ENCODE results near the gene GPR176.

Gene GPR176

GRCh38 chr15:39851500-39852092 lies 68.5 kb downstream of the GPR176 start:
- Mint-ChIP-seq H3K9me3 (no peaks in the 10 kb centered on the region), H3K27me3 (no peaks in the 10 kb centered on the region), H3K36me3 (ENCODE audit: low read depth) (no peaks in the 10 kb centered on the region), H3K4me1 (ENCODE audit: low read depth) (no peaks in the 10 kb centered on the region), H3K27ac (no peak overlapping the region), H3K4me3 (no peak overlapping the region)
- intact Hi-C loops (cut with micrococcal nuclease): no loop called here

- no peaks in the 10 kb centered on the region for H3K9me3 Mint-ChIP-seq
- no peaks in the 10 kb centered on the region for H3K27me3 Mint-ChIP-seq
- intact Hi-C loops (cut with micrococcal nuclease): no loop called here
Measured at GRCh38 chr15:39850436-39850835, 69.6 kb downstream of the GPR176 start.

DNA sequence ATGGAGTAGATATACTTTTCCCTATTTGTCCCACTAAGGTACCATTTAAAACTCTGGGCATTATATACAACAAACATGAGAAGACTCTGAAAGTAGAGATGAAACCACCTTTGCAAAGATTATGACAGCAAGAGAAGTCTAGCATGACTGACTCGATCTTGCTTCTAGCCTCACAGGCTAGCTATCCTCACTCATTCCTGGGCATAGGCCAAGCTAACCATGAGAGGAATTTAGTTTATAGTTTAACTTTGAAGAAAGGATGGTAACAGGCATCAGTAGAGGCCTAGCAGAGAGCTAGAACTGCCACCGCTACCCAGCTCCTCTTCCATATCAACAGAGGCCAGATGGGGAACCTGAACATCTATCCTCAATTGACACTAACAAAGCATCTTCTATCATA lies 74.0 kb downstream of the GPR176 start:
- intact Hi-C loops (cut with micrococcal nuclease): no loop called here
- Mint-ChIP-seq H3K4me3 (no peak overlapping the region), H3K27me3 (no peaks in the 10 kb centered on the region), H3K9me3 (no peaks in the 10 kb centered on the region), H3K36me3 (ENCODE audit: low read depth) (no peaks in the 10 kb centered on the region), H3K4me1 (ENCODE audit: low read depth) (no peaks in the 10 kb centered on the region), H3K27ac (no peak overlapping the region)

More at GRCh38 chr15:39850436-39850835, 69.6 kb downstream of the GPR176 start:
- H3K27ac Mint-ChIP-seq: no peak overlapping the region
- H3K4me1 Mint-ChIP-seq (ENCODE audit: low read depth): no peaks in the 10 kb centered on the region
- H3K4me3 Mint-ChIP-seq: no peak overlapping the region
- no peaks in the 10 kb centered on the region for H3K36me3 Mint-ChIP-seq (ENCODE audit: low read depth)

GRCh38 chr15:39845582-39845981 lies 74.5 kb downstream of the GPR176 start:
- H3K27ac Mint-ChIP-seq: no peak overlapping the region
- H3K4me1 Mint-ChIP-seq (ENCODE audit: low read depth): no peaks in the 10 kb centered on the region
- intact Hi-C loops (cut with micrococcal nuclease): no loop called here
- no peak overlapping the region for H3K4me3 Mint-ChIP-seq
- H3K27me3 Mint-ChIP-seq: no peaks in the 10 kb centered on the region
- no peaks in the 10 kb centered on the region for H3K36me3 Mint-ChIP-seq (ENCODE audit: low read depth)
- no peaks in the 10 kb centered on the region for H3K9me3 Mint-ChIP-seq

- Mint-ChIP-seq H3K27me3 (no peaks in the 10 kb centered on the region), H3K4me1 (ENCODE audit: low read depth) (no peaks in the 10 kb centered on the region), H3K27ac (no peak overlapping the region), H3K36me3 (ENCODE audit: low read depth) (no peaks in the 10 kb centered on the region), H3K9me3 (no peaks in the 10 kb centered on the region), H3K4me3 (no peak overlapping the region)
- intact Hi-C loops (cut with micrococcal nuclease): no loop called here
Measured at GRCh38 chr15:39843565-39843964, 76.5 kb downstream of the GPR176 start.

DNA sequence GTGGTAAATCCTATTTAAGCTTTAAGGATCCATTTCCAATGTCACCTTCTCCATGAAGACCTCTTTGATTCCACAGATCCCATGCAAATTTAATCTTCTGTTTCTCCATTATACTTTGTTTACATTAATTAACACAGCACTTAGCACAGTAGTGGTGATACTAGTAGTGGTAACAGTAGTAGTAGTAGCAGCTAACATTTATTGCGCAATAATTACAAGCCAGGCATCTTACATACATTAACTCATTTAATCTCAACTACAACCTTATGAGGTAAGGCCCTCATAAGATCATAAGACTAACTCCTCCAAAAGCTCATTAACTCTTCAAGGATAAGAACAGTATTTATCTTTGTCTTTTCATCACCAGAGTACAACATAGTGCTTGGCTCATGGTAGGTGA lies 82.6 kb downstream of the GPR176 start:
- Mint-ChIP-seq H3K4me1 (ENCODE audit: low read depth) (no peaks in the 10 kb centered on the region), H3K36me3 (ENCODE audit: low read depth) (no peaks in the 10 kb centered on the region), H3K9me3 (no peaks in the 10 kb centered on the region), H3K27me3 (no peaks in the 10 kb centered on the region), H3K27ac (no peak overlapping the region), H3K4me3 (no peak overlapping the region)
- intact Hi-C loops (cut with micrococcal nuclease): no loop called here

DNA sequence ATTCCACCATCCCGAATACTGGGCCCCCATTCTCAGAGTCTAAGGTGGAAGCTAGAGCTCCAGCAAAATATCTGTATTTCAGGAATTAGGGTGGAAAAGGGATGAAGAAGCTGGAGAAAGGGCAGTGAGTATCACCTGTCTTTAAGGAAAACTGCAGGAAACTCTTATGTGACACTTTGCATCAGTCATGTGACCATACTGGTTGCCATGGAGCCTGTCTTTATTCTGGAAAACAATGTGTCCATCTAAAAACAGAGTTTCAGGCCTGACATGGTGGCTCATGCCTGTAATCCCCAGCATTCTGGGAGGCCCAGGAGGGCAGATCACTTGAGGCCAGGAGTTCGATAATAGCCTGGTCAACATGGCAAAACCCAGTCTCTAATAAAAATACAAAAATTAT lies 84.5 kb downstream of the GPR176 start:
- Mint-ChIP-seq H3K4me3 (no peak overlapping the region), H3K36me3 (ENCODE audit: low read depth) (no peaks in the 10 kb centered on the region), H3K27ac (no peak overlapping the region), H3K27me3 (no peaks in the 10 kb centered on the region), H3K4me1 (ENCODE audit: low read depth) (peaks cover 5% of the 10 kb centered on the region), H3K9me3 (no peaks in the 10 kb centered on the region)
- intact Hi-C loops (cut with micrococcal nuclease): no loop called here

DNA sequence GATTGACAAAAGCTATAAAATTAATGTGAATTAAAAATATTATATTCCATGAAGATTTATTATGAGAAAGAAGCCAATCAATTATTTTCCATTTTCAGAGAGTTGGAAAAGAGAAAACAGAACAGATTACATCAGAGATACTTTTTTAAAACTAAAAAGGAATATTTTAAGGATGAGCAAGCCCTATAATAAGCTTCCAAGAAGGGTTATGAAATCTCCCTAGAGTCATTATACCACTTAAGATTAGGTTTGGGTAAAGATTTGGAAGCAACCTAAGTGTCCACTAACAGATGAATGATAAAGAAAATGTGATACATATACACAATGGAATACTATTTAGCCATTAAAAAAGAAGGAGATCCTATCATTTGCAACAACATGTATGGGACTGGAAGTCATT lies 85.8 kb downstream of the GPR176 start:
- Mint-ChIP-seq H3K9me3 (no peaks in the 10 kb centered on the region), H3K36me3 (ENCODE audit: low read depth) (no peaks in the 10 kb centered on the region), H3K4me3 (no peak overlapping the region), H3K4me1 (ENCODE audit: low read depth) (peaks cover 5% of the 10 kb centered on the region), H3K27me3 (no peaks in the 10 kb centered on the region), H3K27ac (no peak overlapping the region)
- intact Hi-C loops (cut with micrococcal nuclease): no loop called here

DNA sequence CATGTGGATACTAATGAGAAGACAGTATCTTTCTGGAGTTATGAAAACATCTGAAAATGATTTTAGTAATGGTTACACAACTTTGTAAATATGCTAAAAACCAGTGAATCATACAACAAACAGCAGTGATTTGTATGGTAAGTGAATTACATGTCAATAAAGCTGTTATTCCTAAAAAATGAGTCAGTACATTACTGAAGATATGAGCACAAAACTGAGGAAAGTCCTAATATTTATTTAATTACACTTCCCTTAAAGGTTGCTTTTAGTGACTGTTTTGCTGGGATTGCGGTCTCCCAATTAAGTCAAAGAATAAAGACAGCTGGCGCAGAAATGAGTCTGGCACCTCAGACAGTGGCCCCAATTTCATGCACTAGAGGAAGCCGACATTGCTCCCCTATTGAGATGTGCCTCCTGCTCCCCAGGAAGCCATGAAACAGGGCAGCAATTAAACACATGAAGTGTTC lies 86.5 kb downstream of the GPR176 start:
- Mint-ChIP-seq H3K9me3 (no peaks in the 10 kb centered on the region), H3K36me3 (ENCODE audit: low read depth) (no peaks in the 10 kb centered on the region), H3K4me1 (ENCODE audit: low read depth) (peaks cover 5% of the 10 kb centered on the region), H3K4me3 (no peak overlapping the region), H3K27ac (no peak overlapping the region), H3K27me3 (no peaks in the 10 kb centered on the region)
- intact Hi-C loops (cut with micrococcal nuclease): no loop called here

- intact Hi-C loops (cut with micrococcal nuclease): no loop called here
- H3K9me3 Mint-ChIP-seq: no peaks in the 10 kb centered on the region
- H3K4me1 Mint-ChIP-seq (ENCODE audit: low read depth): peaks cover 5% of the 10 kb centered on the region
- H3K4me3 Mint-ChIP-seq: no peak overlapping the region
- H3K36me3 Mint-ChIP-seq (ENCODE audit: low read depth): no peaks in the 10 kb centered on the region
- peaks cover 6% of the 10 kb centered on the region for H3K27me3 Mint-ChIP-seq
- H3K27ac Mint-ChIP-seq: no peak overlapping the region
Measured at GRCh38 chr15:39830166-39830565, 89.9 kb downstream of the GPR176 start.

DNA sequence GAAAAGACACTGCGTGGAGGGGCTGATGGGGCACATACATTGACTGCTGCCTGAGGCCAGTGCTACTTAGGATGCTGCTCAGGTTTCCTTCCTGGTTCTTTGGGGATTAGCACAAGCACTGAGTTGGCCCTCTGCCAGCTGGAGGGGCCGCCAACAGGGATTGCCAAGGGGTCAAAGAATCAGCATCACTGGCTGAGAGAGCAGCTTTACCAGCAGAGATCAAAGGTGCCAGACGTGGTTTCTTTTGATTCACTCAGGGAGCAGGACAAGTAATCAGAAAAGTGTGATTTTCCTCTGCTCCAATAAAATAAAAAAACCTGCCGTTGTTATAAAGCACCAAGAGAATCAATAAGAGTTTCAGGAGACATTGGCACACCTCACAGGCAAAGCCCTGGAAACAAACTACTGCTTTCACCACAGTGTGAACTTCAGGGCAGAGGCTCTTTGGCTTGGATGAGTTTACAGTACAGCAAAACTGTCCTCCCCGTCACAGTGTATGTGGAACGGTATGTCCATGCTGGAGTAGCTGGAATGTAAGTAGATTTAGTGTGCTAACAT lies 91.6 kb downstream of the GPR176 start:
- H3K27ac Mint-ChIP-seq: no peak overlapping the region
- H3K36me3 Mint-ChIP-seq (ENCODE audit: low read depth): no peaks in the 10 kb centered on the region
- no peak overlapping the region for H3K4me3 Mint-ChIP-seq
- H3K9me3 Mint-ChIP-seq: no peaks in the 10 kb centered on the region
- H3K4me1 Mint-ChIP-seq (ENCODE audit: low read depth): peaks cover 5% of the 10 kb centered on the region
- intact Hi-C loops (cut with micrococcal nuclease): no loop called here
- peaks cover 6% of the 10 kb centered on the region for H3K27me3 Mint-ChIP-seq

GRCh38 chr15:39826975-39827374 lies 93.1 kb downstream of the GPR176 start:
- Mint-ChIP-seq H3K4me1 (ENCODE audit: low read depth) (peaks cover 5% of the 10 kb centered on the region), H3K9me3 (no peaks in the 10 kb centered on the region), H3K4me3 (no peak overlapping the region), H3K36me3 (ENCODE audit: low read depth) (no peaks in the 10 kb centered on the region), H3K27ac (no peak overlapping the region), H3K27me3 (peaks cover 6% of the 10 kb centered on the region)
- intact Hi-C loops (cut with micrococcal nuclease): no loop called here

GRCh38 chr15:39823634-39824033 lies 96.4 kb downstream of the GPR176 start:
- no peak overlapping the region for H3K27ac Mint-ChIP-seq
- peaks cover 6% of the 10 kb centered on the region for H3K27me3 Mint-ChIP-seq
- no peaks in the 10 kb centered on the region for H3K9me3 Mint-ChIP-seq
- H3K4me1 Mint-ChIP-seq (ENCODE audit: low read depth): no peaks in the 10 kb centered on the region
- no peak overlapping the region for H3K4me3 Mint-ChIP-seq
- intact Hi-C loops (cut with micrococcal nuclease): no loop called here
- H3K36me3 Mint-ChIP-seq (ENCODE audit: low read depth): no peaks in the 10 kb centered on the region

GRCh38 chr15:39820050-39820602 lies 99.9 kb downstream of the GPR176 start:
- intact Hi-C loops (cut with micrococcal nuclease): no loop called here
- H3K4me1 Mint-ChIP-seq (ENCODE audit: low read depth): no peaks in the 10 kb centered on the region
- H3K36me3 Mint-ChIP-seq (ENCODE audit: low read depth): no peaks in the 10 kb centered on the region

GRCh38 chr15:39819533-39819932 lies 100.5 kb downstream of the GPR176 start:
- Mint-ChIP-seq H3K4me1 (ENCODE audit: low read depth) (no peaks in the 10 kb centered on the region), H3K4me3 (no peak overlapping the region), H3K36me3 (ENCODE audit: low read depth) (no peaks in the 10 kb centered on the region), H3K27me3 (peaks cover 4% of the 10 kb centered on the region), H3K9me3 (no peaks in the 10 kb centered on the region), H3K27ac (no peak overlapping the region)
- intact Hi-C loops (cut with micrococcal nuclease): no loop called here

More at GRCh38 chr15:39820050-39820602, 99.9 kb downstream of the GPR176 start:
- H3K9me3 Mint-ChIP-seq: no peaks in the 10 kb centered on the region
- H3K27ac Mint-ChIP-seq: no peak overlapping the region
- H3K27me3 Mint-ChIP-seq: peaks cover 4% of the 10 kb centered on the region
- H3K4me3 Mint-ChIP-seq: no peak overlapping the region

All from dendritic cell treated with granulocyte-macrophage colony-stimulating factor and Interleukin-4, amounts not matched to agents 40 ng/mL and 50 ng/mL, for 4 days (primary cell).